BLaER1 (cell line): ENCODE results near the gene TST.

ENCODE experiments used
- H3K27ac ChIP-seq: shearing (Covaris generic); formaldehyde crosslinking; 2 replicates; pipeline ENCODE4 v1.8.1; 2022
- H3K27me3 ChIP-seq: shearing (Covaris generic); formaldehyde crosslinking; 2 replicates; pipeline ENCODE4 v1.8.1; 2022
- H3K36me3 ChIP-seq: shearing (Covaris generic); formaldehyde crosslinking; 2 replicates; pipeline ENCODE4 v1.8.1; 2022
- H3K4me1 ChIP-seq: shearing (Covaris generic); formaldehyde crosslinking; 2 replicates; pipeline ENCODE4 v1.8.1; 2022
- H3K4me2 ChIP-seq: shearing (Covaris generic); formaldehyde crosslinking; 2 replicates; pipeline ENCODE4 v1.8.1; 2022
- H3K4me3 ChIP-seq: shearing (Covaris generic); formaldehyde crosslinking; 2 replicates; pipeline ENCODE4 v1.8.1; 2022
- H3K9ac ChIP-seq: shearing (Covaris generic); formaldehyde crosslinking; 2 replicates; pipeline ENCODE4 v1.8.1; 2022
- H3K9me3 ChIP-seq: shearing (Covaris generic); formaldehyde crosslinking; 2 replicates; pipeline ENCODE4 v1.8.1; 2022
- H4K20me1 ChIP-seq: shearing (Covaris generic); formaldehyde crosslinking; 2 replicates; pipeline ENCODE4 v1.8.1; 2022
- Cebpa-rat ChIP-seq: shearing (Covaris generic); IDR thresholded peaks from 2 replicates; pipeline ENCODE4 v1.8.1; 2022

The TST gene

DNA sequence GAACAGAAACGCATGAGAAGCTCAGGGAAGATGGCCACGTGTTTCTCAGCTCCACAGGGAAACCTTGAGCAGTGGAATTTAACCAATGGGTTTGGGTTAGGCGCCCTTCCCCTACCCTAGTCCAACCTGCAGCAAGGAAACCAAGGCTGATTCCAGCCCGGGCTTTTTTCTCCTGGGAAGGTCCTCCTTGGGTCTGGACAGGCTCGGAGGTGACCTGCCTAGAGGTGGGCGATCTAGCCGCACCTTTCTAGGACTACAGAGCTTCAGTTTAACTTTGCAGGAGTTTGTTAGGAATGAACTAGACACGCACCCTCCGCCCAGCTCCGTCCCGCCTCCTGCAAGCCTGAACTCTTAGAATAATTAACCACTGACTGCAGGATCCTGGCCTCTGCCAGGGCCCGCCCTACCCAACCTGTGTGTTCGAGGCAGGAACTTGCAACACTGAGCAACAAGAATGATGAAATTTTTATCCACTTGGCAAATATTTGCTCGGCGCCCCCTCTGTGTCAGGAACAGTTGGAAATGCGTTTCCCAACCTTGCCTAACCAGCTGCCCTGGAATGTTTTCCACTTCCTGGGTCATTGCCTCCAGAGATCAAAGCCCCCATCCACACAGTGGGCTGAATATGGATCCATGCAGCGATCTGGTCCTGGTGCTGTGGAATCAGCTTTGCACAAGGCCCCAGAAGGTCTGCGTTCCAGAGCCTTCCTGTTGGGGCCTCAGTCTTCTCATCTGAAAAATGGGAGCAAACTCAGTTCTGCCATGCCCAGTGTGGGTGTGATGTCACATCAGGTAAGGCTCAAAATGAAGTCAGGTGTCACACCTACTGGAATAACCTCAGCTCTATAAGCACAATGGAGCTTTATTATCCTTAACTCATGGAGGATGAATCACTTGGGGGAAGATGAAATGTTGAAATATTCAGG is 13.6 kb upstream of the TST start:
- Histone ChIP-seq H3K4me3 (no peak overlapping the region), H3K4me1 (no peaks in the 10 kb centered on the region), H3K27ac (no peak overlapping the region), H4K20me1 (peaks cover 34% of the 10 kb centered on the region), H3K9me3 (no peaks in the 10 kb centered on the region), H3K27me3 (no peaks in the 10 kb centered on the region), H3K9ac (no peak overlapping the region), H3K36me3 (peaks cover 47% of the 10 kb centered on the region), H3K4me2 (no peak overlapping the region)
- TF ChIP-seq Cebpa-rat = no peak

DNA sequence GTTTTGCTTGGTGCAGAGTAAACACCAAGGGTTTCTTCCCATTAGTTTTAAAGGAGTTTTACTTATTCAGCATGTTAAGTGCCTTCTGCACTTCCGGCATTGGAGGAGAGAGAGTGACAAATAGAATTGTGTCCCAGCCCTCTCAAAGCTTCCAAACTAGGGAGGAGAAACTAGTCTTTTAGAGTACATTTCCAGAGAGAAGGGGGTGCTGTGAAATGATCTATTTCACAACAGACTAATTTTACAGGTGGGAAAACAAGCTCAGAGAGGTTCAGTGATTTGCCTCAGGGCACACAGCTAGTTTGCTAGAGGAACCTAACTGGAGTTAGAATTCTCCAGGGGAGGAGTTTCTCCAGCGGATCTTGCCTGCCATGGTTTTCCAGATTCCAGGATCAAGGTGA is 12.9 kb upstream of the TST start:
- no peak overlapping the region for H3K27ac ChIP-seq

DNA sequence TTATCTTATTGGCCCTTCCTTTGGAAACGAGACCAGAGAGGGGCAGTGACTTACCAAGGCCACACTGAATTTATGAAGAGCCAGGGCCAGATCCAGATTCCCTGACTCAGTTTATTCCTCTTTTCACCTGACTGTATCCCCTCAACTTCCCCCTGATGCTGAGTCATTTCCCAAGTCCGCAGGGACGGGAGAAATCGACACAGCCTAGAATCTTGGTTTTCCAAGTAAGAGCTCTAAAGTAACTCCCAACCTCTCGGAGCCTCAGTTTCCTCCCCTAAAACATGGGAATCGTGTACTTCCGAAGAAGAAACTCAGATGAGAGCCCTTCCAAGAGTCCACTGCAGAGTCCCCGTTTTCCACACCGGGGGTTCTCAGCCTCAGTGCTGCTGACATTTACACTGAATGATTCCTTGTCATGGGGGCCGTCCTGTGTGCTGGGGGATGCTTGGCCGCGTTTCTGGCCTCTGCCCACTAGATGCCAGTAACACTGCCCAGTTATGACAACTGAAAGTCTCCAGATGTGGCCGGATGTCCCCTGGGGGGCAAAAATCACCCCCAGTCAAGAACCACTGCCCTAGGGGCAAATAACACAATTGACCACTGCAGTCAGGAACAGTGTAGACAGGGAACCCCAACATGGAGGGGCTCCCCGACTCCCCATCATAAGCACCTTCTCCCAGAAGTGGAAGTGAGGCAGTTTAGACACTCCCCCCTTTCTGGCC is 11.5 kb upstream of the TST start:
- H3K4me3 ChIP-seq = no peak overlapping the region
- H3K27me3 ChIP-seq = no peaks in the 10 kb centered on the region
- H3K9me3 ChIP-seq = no peaks in the 10 kb centered on the region
- H3K4me1 ChIP-seq = peaks cover 2% of the 10 kb centered on the region; the same call in 1 of the 2 replicates
- H3K36me3 ChIP-seq = peaks cover 68% of the 10 kb centered on the region
- H3K9ac ChIP-seq = no peak overlapping the region
- no peak overlapping the region for H3K27ac ChIP-seq
- no peak for TF ChIP-seq Cebpa-rat
- H3K4me2 ChIP-seq = no peak overlapping the region
- H4K20me1 ChIP-seq = peaks cover 55% of the 10 kb centered on the region

More for the DNA sequence above, 12.9 kb upstream of the TST start:
- Histone ChIP-seq H3K9ac (no peak overlapping the region), H3K36me3 (peaks cover 54% of the 10 kb centered on the region), H3K27me3 (no peaks in the 10 kb centered on the region), H3K4me2 (no peak overlapping the region), H3K4me1 (no peaks in the 10 kb centered on the region), H3K9me3 (no peaks in the 10 kb centered on the region), H4K20me1 (peaks cover 40% of the 10 kb centered on the region), H3K4me3 (no peak overlapping the region)
- TF ChIP-seq Cebpa-rat = no peak

DNA sequence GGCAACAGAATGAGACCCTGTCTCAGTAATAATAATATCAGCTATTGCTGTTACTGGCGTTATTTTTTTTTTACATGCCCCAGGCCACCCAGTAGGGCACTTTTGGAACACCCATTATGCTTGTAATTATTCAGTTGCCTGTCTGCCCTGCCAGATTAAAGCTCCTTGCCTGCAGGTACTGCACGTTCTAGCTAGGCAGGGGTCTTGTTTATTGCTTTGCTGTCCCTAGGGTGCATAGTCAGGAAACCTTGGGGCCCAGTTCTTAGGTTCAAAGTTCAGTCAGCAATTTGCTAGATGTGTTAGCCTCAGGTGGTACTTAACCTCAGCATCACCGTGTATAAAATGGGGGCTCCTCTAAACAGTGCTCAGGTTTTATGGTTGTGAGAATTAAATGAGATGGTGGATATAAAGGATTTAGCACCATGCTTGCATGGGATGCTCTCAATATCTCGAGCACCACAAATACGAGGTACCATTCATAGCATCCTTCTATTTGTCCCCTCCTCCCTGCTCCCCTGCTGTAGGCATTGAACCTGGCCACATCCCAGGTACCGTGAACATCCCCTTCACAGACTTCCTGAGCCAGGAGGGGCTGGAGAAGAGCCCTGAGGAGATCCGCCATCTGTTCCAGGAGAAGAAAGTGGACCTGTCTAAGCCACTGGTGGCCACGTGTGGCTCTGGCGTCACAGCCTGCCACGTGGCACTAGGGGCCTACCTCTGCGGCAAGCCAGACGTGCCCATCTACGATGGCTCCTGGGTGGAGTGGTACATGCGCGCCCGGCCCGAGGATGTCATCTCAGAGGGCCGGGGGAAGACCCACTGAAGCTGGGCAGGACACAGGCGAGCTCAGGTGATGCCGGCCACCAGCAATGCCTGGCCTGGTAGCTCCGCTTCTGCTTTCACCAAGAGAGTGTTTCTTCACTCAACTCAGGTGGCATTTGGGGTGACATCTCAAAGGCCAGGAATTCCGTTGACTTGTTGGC is 9.7 kb upstream of the TST start:
- peaks cover 17% of the 10 kb centered on the region; the same call in 1 of the 2 replicates for H3K4me1 ChIP-seq
- H3K36me3 ChIP-seq = peaks cover 85% of the 10 kb centered on the region
- no peaks in the 10 kb centered on the region for H3K27me3 ChIP-seq
- H3K9me3 ChIP-seq = no peaks in the 10 kb centered on the region
- no peak overlapping the region for H3K4me2 ChIP-seq
- H3K4me3 ChIP-seq = no peak overlapping the region
- peaks cover 72% of the 10 kb centered on the region for H4K20me1 ChIP-seq
- H3K9ac ChIP-seq = no peak overlapping the region
- H3K27ac ChIP-seq = no peak overlapping the region
- no peak for TF ChIP-seq Cebpa-rat

DNA sequence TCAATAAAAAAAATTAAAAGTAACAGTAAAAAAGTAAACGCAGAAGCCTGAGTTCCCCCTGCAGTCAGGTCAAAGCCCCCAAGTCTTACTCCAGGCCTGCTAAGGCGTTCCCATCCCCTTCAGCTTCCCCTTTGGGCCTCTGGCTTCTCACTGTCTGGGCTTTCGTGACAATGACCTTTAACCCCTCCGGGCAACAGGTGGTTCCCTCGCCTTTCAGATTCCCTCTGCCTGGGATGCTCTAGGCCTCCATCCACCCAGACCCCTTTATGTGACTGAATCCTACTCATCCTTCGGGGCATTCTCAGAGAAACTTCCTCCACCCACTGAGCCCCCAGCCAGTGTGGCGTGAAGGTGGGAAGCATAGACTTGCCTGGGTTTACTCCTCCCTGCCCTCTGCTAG is 8.3 kb upstream of the TST start:
- no peak overlapping the region for H3K27ac ChIP-seq
- H3K36me3 ChIP-seq = peaks cover 92% of the 10 kb centered on the region
- no peak overlapping the region for H3K4me3 ChIP-seq
- no peaks in the 10 kb centered on the region for H3K9me3 ChIP-seq
- no peaks in the 10 kb centered on the region for H3K27me3 ChIP-seq
- H3K4me2 ChIP-seq = no peak overlapping the region
- H3K9ac ChIP-seq = no peak overlapping the region
- TF ChIP-seq Cebpa-rat = no peak
- peaks cover 18% of the 10 kb centered on the region for H3K4me1 ChIP-seq
- peaks cover 86% of the 10 kb centered on the region for H4K20me1 ChIP-seq

DNA sequence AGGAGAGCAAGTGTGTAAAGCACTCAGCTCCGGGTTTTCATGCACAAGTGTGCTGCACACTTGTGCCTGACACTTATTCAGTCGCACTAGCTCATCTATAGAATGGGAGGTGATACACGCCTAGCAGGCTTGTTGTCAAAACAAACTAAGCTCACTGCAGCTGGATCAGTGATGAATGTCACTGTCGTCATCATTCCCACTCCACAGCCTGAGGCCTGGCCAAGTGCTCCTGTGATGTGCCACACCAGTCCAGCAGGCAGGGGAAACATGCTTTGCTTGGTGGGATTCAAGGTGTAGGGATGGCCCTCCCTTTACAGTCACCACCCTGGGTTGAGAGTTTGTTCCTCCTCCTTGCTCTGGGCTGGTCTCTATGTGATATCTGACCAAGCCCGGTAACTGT is 7.1 kb upstream of the TST start:
- no peak overlapping the region for H3K4me3 ChIP-seq
- peaks cover 30% of the 10 kb centered on the region for H3K4me1 ChIP-seq
- no peak for TF ChIP-seq Cebpa-rat
- H3K9ac ChIP-seq = no peak overlapping the region
- H4K20me1 ChIP-seq = peaks cover 90% of the 10 kb centered on the region
- H3K27me3 ChIP-seq = no peaks in the 10 kb centered on the region
- no peak overlapping the region for H3K4me2 ChIP-seq
- H3K27ac ChIP-seq = no peak overlapping the region
- peaks cover 89% of the 10 kb centered on the region for H3K36me3 ChIP-seq
- H3K9me3 ChIP-seq = no peaks in the 10 kb centered on the region

DNA sequence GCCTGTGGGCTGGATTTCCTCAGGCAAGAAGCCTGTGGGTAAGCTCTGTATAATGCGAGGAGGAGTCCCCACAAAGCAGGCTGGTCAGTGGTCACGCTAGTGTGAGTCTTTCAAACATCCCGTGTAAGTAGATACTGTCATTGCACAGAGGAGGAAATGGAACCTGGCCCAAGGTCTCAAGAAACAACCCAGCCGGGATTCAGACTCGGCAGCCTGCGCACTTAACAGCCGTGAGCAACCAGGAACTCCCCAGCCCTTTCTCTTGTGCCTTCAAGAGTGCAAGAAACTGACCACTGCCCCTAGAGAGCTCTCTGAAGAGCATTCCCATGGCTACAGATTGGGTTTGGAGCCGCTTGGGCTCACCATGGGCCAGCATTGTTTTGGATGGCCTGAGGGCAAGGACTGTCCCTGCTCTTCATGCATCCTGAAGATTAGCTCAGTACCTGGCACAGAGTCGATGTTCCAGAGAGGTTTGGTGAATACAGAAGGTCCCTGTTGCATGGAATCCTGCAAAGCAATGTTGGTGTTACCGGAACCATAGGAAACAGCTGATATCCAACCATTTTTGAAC is 6.3 kb upstream of the TST start:
- Histone ChIP-seq H3K4me3 (no peak overlapping the region), H3K9ac (0 out of 2 replicates have a peak overlapping the region, but pooled peaks have one; percentile 7), H3K4me2 (no peak overlapping the region), H3K4me1 (peaks cover 38% of the 10 kb centered on the region), H3K9me3 (no peaks in the 10 kb centered on the region), H3K36me3 (peaks cover 82% of the 10 kb centered on the region), H3K27ac (no peak overlapping the region), H4K20me1 (peaks cover 85% of the 10 kb centered on the region), H3K27me3 (no peaks in the 10 kb centered on the region)
- TF ChIP-seq Cebpa-rat = no peak

DNA sequence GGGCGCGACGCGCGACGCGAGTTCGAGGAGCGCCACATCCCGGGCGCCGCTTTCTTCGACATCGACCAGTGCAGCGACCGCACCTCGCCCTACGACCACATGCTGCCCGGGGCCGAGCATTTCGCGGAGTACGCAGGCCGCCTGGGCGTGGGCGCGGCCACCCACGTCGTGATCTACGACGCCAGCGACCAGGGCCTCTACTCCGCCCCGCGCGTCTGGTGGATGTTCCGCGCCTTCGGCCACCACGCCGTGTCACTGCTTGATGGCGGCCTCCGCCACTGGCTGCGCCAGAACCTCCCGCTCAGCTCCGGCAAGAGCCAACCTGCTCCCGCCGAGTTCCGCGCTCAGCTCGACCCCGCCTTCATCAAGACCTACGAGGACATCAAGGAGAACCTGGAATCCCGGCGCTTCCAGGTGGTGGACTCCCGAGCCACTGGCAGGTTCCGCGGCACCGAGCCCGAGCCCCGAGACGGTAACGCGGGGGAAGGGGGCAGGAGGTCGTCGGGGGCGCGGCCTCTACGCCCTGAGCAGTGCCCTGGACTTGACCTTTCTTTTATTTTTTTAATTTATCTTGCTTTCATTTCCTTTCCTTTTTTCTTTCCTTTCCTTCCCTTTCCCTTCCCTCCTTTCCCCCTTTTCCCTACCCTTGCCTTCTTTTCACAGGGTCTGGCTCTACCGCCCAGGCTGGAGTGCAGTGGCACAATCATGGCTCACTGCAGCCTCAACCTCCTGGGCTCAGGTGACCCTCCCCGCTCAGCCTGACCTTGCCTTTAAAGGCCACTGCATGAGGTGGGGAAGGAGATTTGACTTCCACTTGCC is 5.3 kb upstream of the TST start:
- Histone ChIP-seq H3K9me3 (no peaks in the 10 kb centered on the region), H3K4me2 (no peak overlapping the region), H3K4me1 (peaks cover 41% of the 10 kb centered on the region), H3K27ac (no peak overlapping the region), H3K9ac (0 out of 2 replicates have a peak overlapping the region, but pooled peaks have one; percentile 7), H3K27me3 (no peaks in the 10 kb centered on the region), H3K36me3 (peaks cover 71% of the 10 kb centered on the region), H3K4me3 (no peak overlapping the region), H4K20me1 (peaks cover 80% of the 10 kb centered on the region)
- no peak for TF ChIP-seq Cebpa-rat
